Measurements from ENCODE around the gene API5. TPM values are rescaled to one million over a fixed set of nuclear protein-coding genes. Genes with fewer than 3 reads are reported as not detected.
A peak's percentile ranks its signal among the peaks of the same experiment; 100 is the strongest.
"Not testable (repeated sequence)": the region's sequence is repeated elsewhere in the genome, so short reads cannot be mapped to it uniquely, and the experiment has no call there.

Gene API5
- total RNA-seq, 5 donors from 2014 or later (not counting 1 experiment from before 2014, with no cell fraction given): 71.1 to 101 (median 97.2) TPM

- Histone ChIP-seq H3K4me3 (ENCODE audit: control insufficient read depth in 1 of 2, extremely low read depth in 1 of 2, low read length in 1 of 2) (no peak overlapping the region), H3K27me3 (replicated peaks in 1 of 2; ENCODE audit: control insufficient read depth in 2 of 2, extremely low read depth in 1 of 2, insufficient read depth in 2 of 2, low read length in 1 of 2) (no peaks in the 10 kb centered on the region), H3K27ac (ENCODE audit: low read length) (no peak overlapping the region), H3K36me3 (ENCODE audit: control insufficient read depth in 2 of 2, extremely low read depth in 1 of 2, insufficient read depth in 1 of 2, low read length in 1 of 2) (peaks cover 0 to 27% of the 10 kb centered on the region in 2 donors), H3K9me3 (no peaks in the 10 kb centered on the region), H3K4me1 (ENCODE audit: control insufficient read depth in 1 of 2, extremely low read depth in 1 of 2, insufficient read depth in 2 of 2, low read length in 2 of 2) (peaks cover 21 to 29% of the 10 kb centered on the region in 2 experiments)
- H3K36me3 Mint-ChIP-seq: peaks cover 10% of the 10 kb centered on the region
- H3K4me1 Mint-ChIP-seq: peaks cover 56 to 63% (median 56%) of the 10 kb centered on the region in 3 donors
- CTCF ChIA-PET: no interaction called here
- H3K27me3 Mint-ChIP-seq: no peaks in the 10 kb centered on the region
- peak overlapping the region in 1 of 2 donors; percentile 5 for H3K27ac Mint-ChIP-seq
- H3K4me3 Mint-ChIP-seq: no peak overlapping the region
- POLR2A ChIA-PET: no interaction called here
- DNase-seq (peak in 5 of 35 experiments; percentile 5 to 22 (median 12)), ATAC-seq (replicated peaks in 1 of 4) (no peak)
- 32% methylated on average over 3 of the region's 6 CpGs for WGBS (ENCODE audit: insufficient coverage)
- H3K9me3 Mint-ChIP-seq: no peaks in the 10 kb centered on the region
Measured at GRCh38 chr11:43316451-43316850, 4.7 kb downstream of the API5 start.

GRCh38 chr11:43327987-43328386 is 16.2 kb downstream of the API5 start:
- Histone ChIP-seq H3K4me3 (ENCODE audit: control insufficient read depth in 1 of 2, extremely low read depth in 1 of 2, low read length in 1 of 2) (no peak overlapping the region), H3K4me1 (ENCODE audit: control insufficient read depth in 1 of 2, extremely low read depth in 1 of 2, insufficient read depth in 2 of 2, low read length in 2 of 2) (no peaks in the 10 kb centered on the region), H3K27me3 (replicated peaks in 1 of 2; ENCODE audit: control insufficient read depth in 2 of 2, extremely low read depth in 1 of 2, insufficient read depth in 2 of 2, low read length in 1 of 2) (no peaks in the 10 kb centered on the region), H3K36me3 (ENCODE audit: control insufficient read depth in 2 of 2, extremely low read depth in 1 of 2, insufficient read depth in 1 of 2, low read length in 1 of 2) (peaks cover 11 to 94% of the 10 kb centered on the region in 2 donors), H3K27ac (ENCODE audit: low read length) (no peak overlapping the region), H3K9me3 (no peaks in the 10 kb centered on the region)
- Mint-ChIP-seq H3K36me3 (peaks cover 80% of the 10 kb centered on the region), H3K27ac (no peak overlapping the region), H3K27me3 (no peaks in the 10 kb centered on the region), H3K4me3 (no peak overlapping the region), H3K9me3 (no peaks in the 10 kb centered on the region), H3K4me1 (no peaks in the 10 kb centered on the region)
- DNase-seq: no peak
- WGBS (ENCODE audit: insufficient coverage): no CpG with 5 or more reads among the region's 2 CpGs
- ChIA-PET CTCF (no interaction called here), POLR2A (interaction anchor here in 1 of 2 donors (0.6 to 0.7 kb wide), 3 partner anchors 16 to 29 kb away, joined by 3 to 5 read pairs (median 4); partner anchors contain the start of gene API5)
- ATAC-seq (replicated peaks in 1 of 4): no peak

- WGBS (ENCODE audit: insufficient coverage): no CpG with 5 or more reads among the region's 2 CpGs
- Mint-ChIP-seq H3K9me3 (no peaks in the 10 kb centered on the region), H3K27me3 (no peaks in the 10 kb centered on the region), H3K4me1 (no peaks in the 10 kb centered on the region), H3K4me3 (no peak overlapping the region), H3K36me3 (peaks cover 80% of the 10 kb centered on the region), H3K27ac (no peak overlapping the region)
- POLR2A ChIA-PET: interaction anchor here in 1 of 2 donors (0.6 to 0.7 kb wide), 2 partner anchors 16 to 29 kb away, joined by 4 to 5 read pairs; no protein-coding TSS in a partner anchor
- H3K9me3 ChIP-seq: no peaks in the 10 kb centered on the region
- H3K27me3 ChIP-seq (replicated peaks in 1 of 2; ENCODE audit: control insufficient read depth in 2 of 2, extremely low read depth in 1 of 2, insufficient read depth in 2 of 2, low read length in 1 of 2): no peaks in the 10 kb centered on the region
- H3K4me1 ChIP-seq (ENCODE audit: control insufficient read depth in 1 of 2, extremely low read depth in 1 of 2, insufficient read depth in 2 of 2, low read length in 2 of 2): no peaks in the 10 kb centered on the region
- DNase-seq: no peak
- H3K36me3 ChIP-seq (ENCODE audit: control insufficient read depth in 2 of 2, extremely low read depth in 1 of 2, insufficient read depth in 1 of 2, low read length in 1 of 2): peaks cover 11 to 92% of the 10 kb centered on the region in 2 donors
- CTCF ChIA-PET: no interaction called here
- no peak overlapping the region for H3K4me3 ChIP-seq (ENCODE audit: control insufficient read depth in 1 of 2, extremely low read depth in 1 of 2, low read length in 1 of 2)
- ATAC-seq (replicated peaks in 1 of 4): no peak
- H3K27ac ChIP-seq (ENCODE audit: low read length): no peak overlapping the region
Measured at GRCh38 chr11:43328482-43328881, 16.7 kb downstream of the API5 start.

DNA sequence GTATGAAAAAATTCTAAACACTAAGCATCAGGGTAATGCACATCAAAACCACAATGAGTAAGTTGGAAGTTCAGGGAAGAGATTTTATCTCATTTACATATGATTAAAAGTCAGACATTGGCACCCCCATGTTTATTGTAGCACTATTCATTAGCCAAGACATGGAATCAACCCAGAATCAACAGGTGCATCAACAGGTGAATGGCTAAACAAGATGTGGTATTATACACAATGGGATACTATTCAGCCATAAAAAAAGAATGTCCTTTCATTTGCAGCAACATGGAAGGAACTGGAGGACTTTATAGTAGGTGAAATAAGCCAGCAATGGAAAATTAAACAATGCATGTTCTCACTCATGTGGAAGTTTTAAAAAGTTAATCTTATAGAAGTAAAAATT is 29.4 kb downstream of the API5 start:
- peaks cover 25% of the 10 kb centered on the region for H3K36me3 Mint-ChIP-seq
- peak overlapping the region in 1 of 2 donors; percentile 46 for H3K27ac Mint-ChIP-seq
- POLR2A ChIA-PET: no interaction called here

DNA sequence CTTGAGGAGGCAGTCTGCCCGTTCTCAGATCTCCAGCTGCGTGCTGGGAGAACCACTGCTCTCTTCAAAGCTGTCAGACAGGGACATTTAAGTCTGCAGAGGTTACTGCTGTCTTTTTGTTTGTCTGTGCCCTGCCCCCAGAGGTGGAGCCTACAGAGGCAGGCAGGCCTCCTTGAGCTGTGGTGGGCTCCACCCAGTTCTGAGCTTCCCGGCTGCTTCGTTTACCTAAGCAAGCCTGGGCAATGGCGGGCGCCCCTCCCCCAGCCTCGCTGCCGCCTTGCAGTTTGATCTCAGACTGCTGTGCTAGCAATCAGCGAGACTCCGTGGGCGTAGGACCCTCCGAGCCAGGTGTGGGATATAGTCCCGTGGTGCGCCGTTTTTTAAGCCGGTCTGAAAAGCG is 39.6 kb downstream of the API5 start:
- no CpG with 5 or more reads among the region's 17 CpGs for WGBS (ENCODE audit: insufficient coverage)

More for the DNA sequence above, 29.4 kb downstream of the API5 start:
- Mint-ChIP-seq H3K27me3 (no peaks in the 10 kb centered on the region), H3K4me3 (no peak overlapping the region), H3K9me3 (no peaks in the 10 kb centered on the region), H3K4me1 (no peaks in the 10 kb centered on the region)
- Histone ChIP-seq H3K4me3 (ENCODE audit: control insufficient read depth in 1 of 2, extremely low read depth in 1 of 2, low read length in 1 of 2) (no peak overlapping the region), H3K27ac (ENCODE audit: low read length) (no peak overlapping the region), H3K27me3 (replicated peaks in 1 of 2; ENCODE audit: control insufficient read depth in 2 of 2, extremely low read depth in 1 of 2, insufficient read depth in 2 of 2, low read length in 1 of 2) (no peaks in the 10 kb centered on the region), H3K9me3 (no peaks in the 10 kb centered on the region), H3K4me1 (ENCODE audit: control insufficient read depth in 1 of 2, extremely low read depth in 1 of 2, insufficient read depth in 2 of 2, low read length in 2 of 2) (no peaks in the 10 kb centered on the region), H3K36me3 (ENCODE audit: control insufficient read depth in 2 of 2, extremely low read depth in 1 of 2, insufficient read depth in 1 of 2, low read length in 1 of 2) (peaks cover 0 to 32% of the 10 kb centered on the region in 2 donors)
- CTCF ChIA-PET: no interaction called here
- DNase-seq (no peak), ATAC-seq (replicated peaks in 1 of 4) (no peak)

GRCh38 chr11:43354311-43354710 is 42.5 kb downstream of the API5 start:
- H3K36me3 ChIP-seq (ENCODE audit: control insufficient read depth in 2 of 2, extremely low read depth in 1 of 2, insufficient read depth in 1 of 2, low read length in 1 of 2): no peaks in the 10 kb centered on the region
- no CpG with 5 or more reads among the region's 4 CpGs for whole genome bisulfite sequencing (ENCODE audit: insufficient coverage)
- DNase-seq (no peak), ATAC-seq (replicated peaks in 1 of 4) (no peak)
- no peak overlapping the region for H3K27ac ChIP-seq (ENCODE audit: low read length)
- Mint-ChIP-seq H3K9me3 (no peaks in the 10 kb centered on the region), H3K27ac (no peak overlapping the region), H3K27me3 (no peaks in the 10 kb centered on the region), H3K36me3 (peaks cover 4% of the 10 kb centered on the region), H3K4me1 (peaks cover 13 to 15% (median 14%) of the 10 kb centered on the region in 3 donors), H3K4me3 (no peak overlapping the region)
- ChIA-PET CTCF (no interaction called here), POLR2A (no interaction called here)
- H3K9me3 ChIP-seq: no peaks in the 10 kb centered on the region
- H3K4me3 ChIP-seq (ENCODE audit: control insufficient read depth in 1 of 2, extremely low read depth in 1 of 2, low read length in 1 of 2): no peak overlapping the region
- no peaks in the 10 kb centered on the region for H3K27me3 ChIP-seq (replicated peaks in 1 of 2; ENCODE audit: control insufficient read depth in 2 of 2, extremely low read depth in 1 of 2, insufficient read depth in 2 of 2, low read length in 1 of 2)
- H3K4me1 ChIP-seq (ENCODE audit: control insufficient read depth in 1 of 2, extremely low read depth in 1 of 2, insufficient read depth in 2 of 2, low read length in 2 of 2): peaks cover 0 to 8% of the 10 kb centered on the region in 2 experiments

More for the DNA sequence above, 39.6 kb downstream of the API5 start:
- H3K4me3 Mint-ChIP-seq; H3K4me1 Mint-ChIP-seq; H3K27ac Mint-ChIP-seq; H3K27ac ChIP-seq (ENCODE audit: low read length); POLR2A ChIA-PET; CTCF ChIA-PET; H3K9me3 Mint-ChIP-seq; H3K27me3 Mint-ChIP-seq; H3K36me3 Mint-ChIP-seq; H3K4me3 ChIP-seq (ENCODE audit: control insufficient read depth in 1 of 2, extremely low read depth in 1 of 2, low read length in 1 of 2); H3K9me3 ChIP-seq; H3K36me3 ChIP-seq (ENCODE audit: control insufficient read depth in 2 of 2, extremely low read depth in 1 of 2, insufficient read depth in 1 of 2, low read length in 1 of 2); H3K4me1 ChIP-seq (ENCODE audit: control insufficient read depth in 1 of 2, extremely low read depth in 1 of 2, insufficient read depth in 2 of 2, low read length in 2 of 2); H3K27me3 ChIP-seq (replicated peaks in 1 of 2; ENCODE audit: control insufficient read depth in 2 of 2, extremely low read depth in 1 of 2, insufficient read depth in 2 of 2, low read length in 1 of 2); ATAC-seq (replicated peaks in 1 of 4): not testable (repeated sequence)
- peak in 1 of 35 experiments; percentile 8 for DNase-seq

GRCh38 chr11:43356336-43356735 is 44.5 kb downstream of the API5 start:
- peaks cover 15 to 19% of the 10 kb centered on the region in 2 experiments for H3K4me1 ChIP-seq (ENCODE audit: control insufficient read depth in 1 of 2, extremely low read depth in 1 of 2, insufficient read depth in 2 of 2, low read length in 2 of 2)
- H3K4me3 Mint-ChIP-seq: no peak overlapping the region
- no peak overlapping the region for H3K27ac ChIP-seq (ENCODE audit: low read length)
- ChIA-PET POLR2A (interaction anchor here (0.9 to 1.0 kb wide), 2 partner anchors 18 to 45 kb away, joined by 3 read pairs; partner anchors contain the start of gene API5 (in 1 of the 2)), CTCF (interaction anchor here (0.7 to 1.3 kb wide), 2 partner anchors 45 kb away, joined by 3 to 4 read pairs; partner anchors contain the start of gene API5 (in 2 of the 2))
- H3K27me3 ChIP-seq (replicated peaks in 1 of 2; ENCODE audit: control insufficient read depth in 2 of 2, extremely low read depth in 1 of 2, insufficient read depth in 2 of 2, low read length in 1 of 2): no peaks in the 10 kb centered on the region
- H3K36me3 ChIP-seq (ENCODE audit: control insufficient read depth in 2 of 2, extremely low read depth in 1 of 2, insufficient read depth in 1 of 2, low read length in 1 of 2): no peaks in the 10 kb centered on the region
- H3K4me3 ChIP-seq (ENCODE audit: control insufficient read depth in 1 of 2, extremely low read depth in 1 of 2, low read length in 1 of 2): no peak overlapping the region
- no peak overlapping the region for H3K27ac Mint-ChIP-seq
- DNase-seq: no peak
- no peaks in the 10 kb centered on the region for H3K27me3 Mint-ChIP-seq
- no peaks in the 10 kb centered on the region for H3K9me3 ChIP-seq
- ATAC-seq (replicated peaks in 1 of 4): no peak
- H3K36me3 Mint-ChIP-seq: peaks cover 4% of the 10 kb centered on the region
- H3K9me3 Mint-ChIP-seq: no peaks in the 10 kb centered on the region
- H3K4me1 Mint-ChIP-seq: peaks cover 31 to 34% (median 33%) of the 10 kb centered on the region in 3 donors

Measured in T-cell (primary cell).